CD14-positive monocyte (primary cell): ENCODE results near the gene DNAH7. TPM values are rescaled to one million over a fixed set of nuclear protein-coding genes. Genes with fewer than 3 reads are reported as not detected.

ENCODE experiments used
- DNase-seq, 3 donors: peaks; one replicate each; pipeline ENCODE4 v3.0.0-alpha.2; 2011 to 2022
- H2AFZ ChIP-seq: 2 replicates; pipeline ENCODE4 v1.6.0; 2012; ENCODE audit warnings: mild to moderate bottlenecking, low read depth, low read length, inconsistent platforms; ENCODE audit not compliant: insufficient read depth, poor library complexity, severe bottlenecking
- H3K27ac ChIP-seq, 2 donors: 1 replicate in 1 of 2; 2 replicates in 1 of 2; pipeline ENCODE4 v1.5.1; 2012 to 2013; ENCODE audit warnings: low read length in 2 of 2, control low read depth in 1 of 2, inconsistent platforms in 1 of 2, low read depth in 1 of 2, mild to moderate bottlenecking in 1 of 2
- H3K27me3 ChIP-seq, 2 donors: one replicate each; pipeline versions ENCODE4 v1.6.0 to v1.6.1; 2011 to 2013; ENCODE audit warnings: low read length in 2 of 2; ENCODE audit not compliant: control insufficient read depth in 2 of 2, insufficient read depth in 2 of 2
- H3K36me3 ChIP-seq, 2 donors: replicated peaks in 1 of 2; 1 replicate in 1 of 2; 2 replicates in 1 of 2; pipeline versions ENCODE4 v1.5.1 to v1.6.1; 2012 to 2013; ENCODE audit warnings: low read length in 2 of 2, control low read depth in 1 of 2, inconsistent platforms in 1 of 2, mild to moderate bottlenecking in 1 of 2; ENCODE audit not compliant: insufficient read depth in 2 of 2, control insufficient read depth in 1 of 2
- H3K4me1 ChIP-seq, 2 donors: 1 replicate in 1 of 2; 2 replicates in 1 of 2; pipeline versions ENCODE4 v1.5.1 to v1.6.1; 2012 to 2013; ENCODE audit warnings: low read length in 2 of 2, control low read depth in 1 of 2, inconsistent platforms in 1 of 2, mild to moderate bottlenecking in 1 of 2, moderate library complexity in 1 of 2; ENCODE audit not compliant: insufficient read depth in 2 of 2, control insufficient read depth in 1 of 2
- H3K4me2 ChIP-seq: replicated peaks from 2 replicates; pipeline ENCODE3; 2012; ENCODE audit warnings: low read length, moderate library complexity, mild to moderate bottlenecking; ENCODE audit not compliant: poor library complexity, severe bottlenecking; ENCODE audit errors: extremely low read depth
- H3K4me3 ChIP-seq, 3 experiments: fragments of 200-600 bp in 1 of 3; sonication (generic) in 1 of 3; replicated peaks in 1 of 3; 1 replicate in 2 of 3; 2 replicates in 1 of 3; pipeline ENCODE4 v1.5.1; 2011 to 2013; ENCODE audit warnings: low read length in 3 of 3, mild to moderate bottlenecking in 3 of 3, control low read depth in 2 of 3, low read depth in 2 of 3, inconsistent platforms in 1 of 3, moderate library complexity in 1 of 3
- H3K79me2 ChIP-seq: 2 replicates; pipeline ENCODE4 v1.6.0; 2012; ENCODE audit warnings: mild to moderate bottlenecking, control low read depth, inconsistent platforms, low read length, moderate library complexity; ENCODE audit not compliant: insufficient read depth
- H3K9ac ChIP-seq: 2 replicates; pipeline ENCODE4 v1.6.0; 2017; ENCODE audit warnings: low read length, mild to moderate bottlenecking; ENCODE audit not compliant: insufficient read depth, poor library complexity, severe bottlenecking
- H3K9me3 ChIP-seq, 2 donors: replicated peaks in 1 of 2; 1 replicate in 1 of 2; 2 replicates in 1 of 2; pipeline versions ENCODE4 v1.5.1 to v1.6.1; 2012 to 2013; ENCODE audit warnings: low read length in 2 of 2, control low read depth in 1 of 2; ENCODE audit not compliant: control insufficient read depth in 1 of 2, insufficient read depth in 1 of 2
- H4K20me1 ChIP-seq: 2 replicates; pipeline ENCODE4 v1.6.0; 2012; ENCODE audit warnings: mild to moderate bottlenecking, low read length, control low read depth, moderate library complexity; ENCODE audit not compliant: insufficient read depth
- H3K27ac Mint-ChIP-seq, 7 donors: one replicate each; pipeline ENCODE4 v1.8.0; 2020; ENCODE audit warnings: mild to moderate bottlenecking in 7 of 7, mixed read lengths in 7 of 7, moderate library complexity in 6 of 7, inconsistent platforms in 2 of 7
- H3K27me3 Mint-ChIP-seq, 3 donors: one replicate each; pipeline ENCODE4 v1.8.0; 2021 to 2022; ENCODE audit warnings: low read depth in 3 of 3, mild to moderate bottlenecking in 3 of 3, mixed read lengths in 3 of 3, moderate library complexity in 3 of 3, inconsistent platforms in 1 of 3
- H3K36me3 Mint-ChIP-seq, 2 donors: one replicate each; pipeline ENCODE4 v1.8.0; 2020; ENCODE audit warnings: mixed read lengths in 2 of 2, inconsistent platforms in 1 of 2, mild to moderate bottlenecking in 1 of 2
- H3K4me1 Mint-ChIP-seq: one replicate; pipeline ENCODE4 v1.8.0; 2020; ENCODE audit warnings: mild to moderate bottlenecking, mixed read lengths
- H3K4me3 Mint-ChIP-seq, 2 donors: one replicate each; pipeline ENCODE4 v1.8.0; 2020; ENCODE audit warnings: mild to moderate bottlenecking in 2 of 2, mixed read lengths in 2 of 2, moderate library complexity in 1 of 2
- H3K9me3 Mint-ChIP-seq, 7 donors: one replicate each; pipeline ENCODE4 v1.8.0; 2020 to 2022; ENCODE audit warnings: mixed read lengths in 7 of 7, mild to moderate bottlenecking in 6 of 7, moderate library complexity in 6 of 7, inconsistent platforms in 2 of 7
- CTCF ChIP-seq: fragments of 200-600 bp; IDR thresholded peaks from one replicate; pipeline ENCODE4 v1.8.0; 2022; ENCODE audit warnings: antibody characterized with exemption, mild to moderate bottlenecking
- WGBS: methylation state at CpG from one replicate; pipeline ENCODE4 v1.1.5; 2013; ENCODE audit warnings: missing lambda C conversion rate; ENCODE audit not compliant: insufficient coverage; 5-methylcytosine and 5-hydroxymethylcytosine counted together
- intact Hi-C, 2 donors: fragments of 100-400 bp; cut with micrococcal nuclease; formaldehyde crosslinking; loops; one replicate each; pipeline versions ENCODE4 v1.15.0 to v1.15.1; 2023
- polyA plus RNA-seq, 3 donors: library from polyadenylated mRNA; depleted of rRNA in 1 of 3; unstranded in 2 of 3; stranded (reverse) in 1 of 3; fragments of 300-500 nt in 2 of 3; fragments of >200 nt in 1 of 3; fragmentation: Illumina TruSeq in 2 of 3; gene quantifications; 1 replicate in 2 of 3; 2 replicates in 1 of 3; pipeline ENCODE4 v1.2.3, GENCODE V29; 2012 to 2021

DNAH7 gene
- polyA plus RNA-seq, 3 donors: 0.07 TPM; not detected in 2

GRCh38 chr2:195899226-195899625 is 169.4 kb downstream of the DNAH7 start:
- H3K27me3 Mint-ChIP-seq: peaks cover 0 to 1% (median 0%) of the 10 kb centered on the region in 3 donors
- no peaks in the 10 kb centered on the region for H3K36me3 ChIP-seq
- H3K4me2 ChIP-seq: no peak overlapping the region
- no peaks in the 10 kb centered on the region for H3K4me1 ChIP-seq
- H3K27ac ChIP-seq: no peak overlapping the region
- H4K20me1 ChIP-seq: no peaks in the 10 kb centered on the region
- H2AFZ ChIP-seq: no peak overlapping the region
- no peak overlapping the region for H3K27ac Mint-ChIP-seq
- no peaks in the 10 kb centered on the region for H3K36me3 Mint-ChIP-seq
- peaks cover 0 to 2% (median 0%) of the 10 kb centered on the region in 7 donors for H3K9me3 Mint-ChIP-seq
- H3K27me3 ChIP-seq: no peaks in the 10 kb centered on the region
- H3K9me3 ChIP-seq: no peaks in the 10 kb centered on the region
- H3K9ac ChIP-seq: no peak overlapping the region
- H3K4me3 ChIP-seq: no peak overlapping the region
- TF ChIP-seq CTCF: no peak
- no peak overlapping the region for H3K4me3 Mint-ChIP-seq
- DNase-seq: no peak
- no peaks in the 10 kb centered on the region for H3K79me2 ChIP-seq
- intact Hi-C loops: no loop called here
- H3K4me1 Mint-ChIP-seq: no peaks in the 10 kb centered on the region

GRCh38 chr2:195898505-195899191 is 170.0 kb downstream of the DNAH7 start:
- H3K36me3 Mint-ChIP-seq: no peaks in the 10 kb centered on the region
- WGBS: 80% methylated on average over 4 of the region's 9 CpGs
- Histone ChIP-seq H3K27ac (no peak overlapping the region), H3K79me2 (no peaks in the 10 kb centered on the region), H3K27me3 (no peaks in the 10 kb centered on the region), H3K4me2 (no peak overlapping the region), H3K4me1 (no peaks in the 10 kb centered on the region), H3K9ac (no peak overlapping the region), H4K20me1 (no peaks in the 10 kb centered on the region), H2AFZ (no peak overlapping the region), H3K36me3 (no peaks in the 10 kb centered on the region), H3K9me3 (no peaks in the 10 kb centered on the region), H3K4me3 (no peak overlapping the region)
- H3K27ac Mint-ChIP-seq: no peak overlapping the region
- H3K4me3 Mint-ChIP-seq: no peak overlapping the region
- DNase-seq: no peak
- peaks cover 0 to 2% (median 0%) of the 10 kb centered on the region in 7 donors for H3K9me3 Mint-ChIP-seq
- H3K4me1 Mint-ChIP-seq: no peaks in the 10 kb centered on the region
- TF ChIP-seq CTCF: no peak
- intact Hi-C loops: no loop called here
- peaks cover 0 to 1% (median 0%) of the 10 kb centered on the region in 3 donors for H3K27me3 Mint-ChIP-seq
